Stimulated activated CD4-positive, alpha-beta T cell treated with anti-CD3 and anti-CD28 coated beads, Interleukin-4, amount 100 ng/mL, for 24 hours (primary cell): ENCODE data around the gene TRIM14.
A peak's percentile ranks its signal among the peaks of the same experiment; 100 is the strongest.
"Not testable (repeated sequence)": the region's sequence is repeated elsewhere in the genome, so short reads cannot be mapped to it uniquely, and the experiment has no call there.

ENCODE experiments used
- DNase-seq: peaks from one replicate; pipeline ENCODE4 v3.0.0-alpha.2; 2020

TRIM14 gene

GRCh38 chr9:98142182-98142907, 23.3 kb upstream of the TRIM14 start:
- DNase-seq, result no peak

- DNase-seq, result no peak
Measured at GRCh38 chr9:98140503-98140902, 21.5 kb upstream of the TRIM14 start.

- DNase-seq, result no peak
Measured at GRCh38 chr9:98136489-98136888, 17.5 kb upstream of the TRIM14 start.

- no peak for DNase-seq
Measured at GRCh38 chr9:98135938-98136337, 16.9 kb upstream of the TRIM14 start.

DNA sequence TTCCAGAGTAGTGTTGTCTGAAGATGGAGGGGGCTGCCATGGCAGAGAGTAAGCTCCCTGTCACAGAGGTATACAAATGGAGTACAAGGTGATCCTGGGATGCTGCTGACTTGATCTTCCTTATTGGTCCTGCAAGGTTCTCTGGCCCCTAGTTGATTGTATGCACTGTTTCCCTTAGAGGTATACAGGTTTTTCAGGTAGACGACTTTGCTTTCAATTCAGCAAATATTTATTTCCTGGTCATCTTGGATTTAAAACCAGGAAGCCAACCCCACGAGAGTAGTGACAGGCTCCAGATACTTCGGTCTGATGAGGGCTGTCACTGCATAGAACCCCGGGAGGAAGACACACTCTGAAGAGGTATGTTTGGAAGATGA, 16.5 kb upstream of the TRIM14 start:
- DNase-seq, result no peak

DNA sequence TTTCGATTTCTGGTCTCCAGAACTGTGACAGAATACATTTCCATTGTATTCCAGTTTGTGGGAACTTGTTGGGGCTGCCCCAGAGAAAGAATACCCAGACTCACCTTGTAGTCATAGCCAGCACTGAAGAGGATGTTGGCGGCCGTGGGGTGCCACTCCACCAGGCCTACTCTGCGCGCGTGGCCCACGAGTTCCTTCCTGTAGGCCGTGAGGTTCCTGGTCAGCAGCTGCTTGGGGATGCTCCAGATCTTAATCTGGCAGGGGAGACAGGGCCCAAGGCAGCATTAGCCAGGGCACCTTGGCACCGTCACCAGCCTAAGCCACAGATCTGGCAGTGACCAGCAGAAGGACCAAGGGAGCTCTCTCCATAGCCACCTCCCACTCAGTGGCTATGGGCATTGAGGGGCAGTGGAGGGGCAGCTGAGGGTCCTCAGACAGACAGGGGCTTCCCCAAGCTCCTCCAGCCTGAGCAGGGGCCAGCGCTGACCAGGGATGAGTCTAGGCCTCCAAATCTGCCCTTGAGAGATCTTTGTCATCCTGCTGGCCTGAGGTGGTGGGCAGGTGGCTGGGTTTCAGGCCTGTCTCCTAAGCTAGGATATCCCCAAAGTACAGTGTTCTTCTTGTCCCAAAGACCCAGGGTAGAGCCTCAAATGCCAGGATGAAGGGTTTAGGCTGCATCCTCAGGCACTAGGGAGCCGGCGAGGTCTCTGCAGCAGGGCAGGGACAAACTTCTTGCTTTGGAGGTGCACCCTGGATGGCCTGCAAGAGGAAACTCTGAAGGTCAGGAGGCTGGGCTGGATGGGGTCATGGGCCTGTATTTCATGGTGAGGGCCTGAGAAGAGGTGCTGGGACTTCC, 15.9 kb upstream of the TRIM14 start:
- DNase-seq, result no peak

DNA sequence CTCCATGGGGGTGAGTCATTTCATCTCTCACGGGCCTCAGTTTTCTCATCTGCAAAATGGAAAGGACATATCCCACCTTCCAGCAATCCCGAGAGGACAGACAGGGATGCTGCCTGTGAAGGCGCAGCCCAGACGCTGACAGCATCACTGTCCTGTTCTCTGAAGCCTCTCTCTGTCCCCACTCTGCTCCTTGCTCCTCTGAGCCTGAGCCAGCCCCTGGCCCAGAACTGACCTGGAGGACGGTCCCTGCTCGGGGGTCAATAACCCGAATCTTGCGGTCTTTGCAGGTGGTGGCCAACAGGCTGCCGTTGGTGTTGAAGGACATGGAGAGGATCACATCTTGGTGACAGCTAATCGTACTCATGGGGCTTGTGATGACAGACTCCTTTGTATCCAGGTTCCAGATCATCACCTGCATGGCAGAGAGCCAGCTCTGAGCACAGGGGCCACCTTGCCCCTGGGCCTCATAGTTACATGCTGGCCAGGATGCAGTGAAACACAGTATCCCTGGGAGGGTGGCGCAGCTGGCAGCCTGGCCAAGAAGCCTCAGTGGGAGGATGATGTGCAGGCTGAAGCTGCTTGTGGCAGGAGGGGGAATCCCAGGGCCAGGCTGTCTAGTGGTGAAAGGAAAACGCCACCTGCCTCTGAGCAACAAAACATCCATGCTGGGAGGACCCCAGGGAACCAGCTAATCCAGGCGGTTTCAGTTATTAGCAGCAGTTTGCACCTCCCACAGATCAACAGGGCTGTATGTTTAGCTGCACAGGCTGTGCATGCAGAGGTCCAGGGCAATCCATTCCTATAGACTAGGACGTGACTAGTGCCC, 14.0 kb upstream of the TRIM14 start:
- no peak for DNase-seq

DNA sequence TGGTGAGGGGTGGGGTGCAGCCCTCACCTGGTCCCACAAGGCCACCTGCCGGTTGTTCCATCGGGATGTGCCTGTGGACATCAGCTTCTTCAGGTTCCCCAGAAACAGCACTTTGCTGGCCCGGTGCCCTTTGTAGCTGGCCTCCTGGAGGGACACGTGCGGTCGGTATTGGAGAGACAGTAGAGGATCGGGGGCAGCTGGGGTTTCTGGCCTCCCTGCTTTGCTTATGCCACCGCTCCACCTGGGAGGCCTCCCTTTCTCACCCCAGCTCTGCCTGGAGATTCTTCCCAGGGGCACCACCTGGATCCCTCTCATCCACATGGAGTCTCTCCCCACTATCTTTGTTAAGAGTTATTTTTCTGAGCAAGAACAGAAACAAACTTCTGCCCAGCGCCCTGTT, 13.1 kb upstream of the TRIM14 start:
- DNase-seq, result no peak

GRCh38 chr9:98130576-98131228, 11.7 kb upstream of the TRIM14 start:
- DNase-seq, result no peak

DNA sequence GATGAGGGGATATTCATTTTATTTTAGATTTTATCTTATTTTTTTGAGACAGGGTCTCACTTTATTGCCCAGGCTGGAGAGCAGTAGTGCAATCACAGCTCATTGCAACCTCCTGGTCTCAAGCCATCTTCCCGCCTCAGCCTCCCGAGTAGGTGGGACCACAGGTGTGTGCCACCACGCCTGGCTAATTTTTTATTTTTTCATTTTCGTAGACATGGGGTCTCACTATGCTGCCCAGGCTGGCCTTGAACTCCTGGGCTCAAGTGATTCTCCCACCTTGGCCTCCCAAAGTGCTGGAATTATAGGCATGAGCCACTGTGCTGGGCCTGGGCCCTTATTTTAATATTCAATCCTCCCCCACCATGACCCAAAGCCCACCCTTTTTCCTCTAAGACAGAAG, 11.0 kb upstream of the TRIM14 start:
- DNase-seq, result not testable (repeated sequence)

GRCh38 chr9:98129451-98129881, 10.4 kb upstream of the TRIM14 start:
- no peak for DNase-seq

GRCh38 chr9:98128316-98128715, 9.3 kb upstream of the TRIM14 start:
- no peak for DNase-seq

GRCh38 chr9:98127226-98127625, 8.2 kb upstream of the TRIM14 start:
- no peak for DNase-seq

- DNase-seq, result no peak
Measured at GRCh38 chr9:98124637-98125426, 5.8 kb upstream of the TRIM14 start.

DNA sequence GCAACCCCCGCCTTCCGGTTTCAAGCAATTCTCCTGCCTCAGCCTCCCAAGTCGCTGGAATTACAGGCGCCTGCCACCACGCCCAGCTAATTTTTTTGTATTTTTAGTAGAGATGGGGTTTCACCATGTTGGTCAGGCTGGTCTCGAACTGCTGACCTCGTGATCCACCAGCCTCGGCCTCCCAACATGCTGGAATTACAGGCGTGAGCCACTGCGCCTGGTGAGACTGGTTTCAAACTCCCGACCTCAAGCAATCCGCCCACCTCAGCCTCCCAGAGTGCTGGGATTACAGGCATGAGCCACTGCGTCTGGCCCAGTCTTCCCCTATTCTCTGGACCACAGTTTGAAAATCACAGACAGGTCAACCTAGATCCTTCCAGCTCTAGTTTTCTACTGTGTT, 5.1 kb upstream of the TRIM14 start:
- not testable (repeated sequence) for DNase-seq

- no peak for DNase-seq
Measured at GRCh38 chr9:98121058-98121457, 2.0 kb upstream of the TRIM14 start.

GRCh38 chr9:98120476-98120875, 1.5 kb upstream of the TRIM14 start:
- DNase-seq, result no peak

- DNase-seq, result peak; percentile 55
Measured at GRCh38 chr9:98117984-98118639, 910 bp downstream of the TRIM14 start.

GRCh38 chr9:98117097-98117496, 1.9 kb downstream of the TRIM14 start:
- DNase-seq, result not testable (repeated sequence)

DNA sequence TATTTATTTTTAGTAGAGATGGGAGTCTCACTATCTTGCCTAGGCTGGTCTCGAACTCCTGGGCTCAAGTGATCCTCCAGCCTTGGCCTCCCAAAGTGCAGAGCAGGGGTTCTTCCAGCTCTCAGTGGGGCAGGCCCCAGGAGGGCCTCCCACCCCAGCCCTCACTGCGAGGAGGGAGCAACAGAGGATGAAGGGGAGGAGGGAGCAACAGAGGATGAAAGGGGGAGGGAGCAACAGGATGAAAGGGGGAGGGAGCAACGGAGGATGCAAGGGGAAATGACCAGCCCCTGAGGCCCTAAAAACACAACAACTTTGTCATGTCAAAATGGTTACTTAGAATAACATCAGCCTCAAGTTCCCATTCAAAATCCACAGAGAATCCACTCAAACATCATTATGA, 10.0 kb downstream of the TRIM14 start:
- no peak for DNase-seq

GRCh38 chr9:98108531-98109031, 10.4 kb downstream of the TRIM14 start:
- peak; percentile 24 for DNase-seq
